HG03565 (cell line): ENCODE results near the gene FAM171A2.
"Not testable (repeated sequence)": the region's sequence is repeated elsewhere in the genome, so short reads cannot be mapped to it uniquely, and the experiment has no call there.

ENCODE experiments used
- ATAC-seq: cut with Tn5 transposase; IDR thresholded peaks from one replicate; pipeline ENCODE4 v1.9.1; 2021; ENCODE audit warnings: mild to moderate bottlenecking, moderate library complexity; ENCODE audit not compliant: unreplicated experiment

The FAM171A2 gene

DNA sequence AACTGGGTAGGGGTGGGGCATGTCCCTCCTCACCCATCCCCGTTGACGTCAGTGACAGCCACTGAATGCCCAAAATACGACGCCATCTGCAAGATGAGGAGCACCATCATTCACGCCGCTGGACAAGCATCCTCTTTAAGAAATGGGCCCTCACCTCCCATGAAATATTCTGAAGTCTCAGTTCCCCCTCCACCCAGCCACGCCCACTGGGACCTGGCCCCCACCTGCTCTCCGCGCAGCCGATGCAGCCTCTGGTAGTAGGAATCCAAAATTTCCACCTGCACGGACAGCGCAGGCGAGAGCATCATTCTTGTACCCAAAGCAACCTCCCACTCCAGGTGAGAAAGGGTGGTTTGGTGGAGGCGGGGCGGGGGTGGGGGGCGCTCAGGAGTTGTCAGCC, 20.2 kb upstream of the FAM171A2 start:
- ATAC-seq = no peak

DNA sequence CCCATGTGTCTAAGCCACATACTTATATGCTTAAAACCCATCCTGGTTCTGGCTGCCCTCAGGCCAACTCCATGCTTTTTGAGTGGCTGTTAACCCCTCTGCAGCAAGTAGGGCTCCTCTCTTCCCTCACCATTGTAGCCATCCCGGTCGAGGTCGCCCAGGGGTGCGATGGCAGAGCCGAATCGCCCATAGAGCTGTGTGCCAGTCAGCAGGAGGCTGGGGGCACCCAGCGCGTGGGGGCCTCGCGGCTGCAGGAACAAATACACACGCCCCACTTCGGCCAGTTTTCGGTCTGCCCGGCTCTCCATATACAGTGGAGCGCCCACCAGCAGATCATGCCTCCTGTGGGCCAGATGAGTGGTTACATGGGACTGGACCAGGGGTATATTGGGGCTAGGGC, 19.7 kb upstream of the FAM171A2 start:
- no peak for ATAC-seq

DNA sequence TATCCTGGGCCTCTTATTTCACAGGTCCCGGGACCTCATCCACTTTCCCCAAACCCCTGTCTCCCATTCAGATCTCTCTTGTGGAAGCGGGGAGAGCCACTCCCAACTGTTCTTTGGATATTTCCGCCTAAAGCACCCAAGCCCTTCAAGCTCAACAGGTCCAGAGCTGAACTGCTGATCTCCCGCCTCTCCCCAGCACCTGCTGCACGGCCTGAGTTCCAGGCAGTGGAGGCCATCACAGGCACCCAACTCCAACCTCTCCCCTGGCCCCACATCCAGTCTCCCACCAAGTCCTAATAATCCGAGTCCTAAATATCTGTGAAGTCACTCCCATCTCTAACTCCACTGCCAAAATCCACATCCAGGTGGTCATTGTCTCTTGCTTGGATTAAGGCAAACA, 19.3 kb upstream of the FAM171A2 start:
- ATAC-seq = no peak

DNA sequence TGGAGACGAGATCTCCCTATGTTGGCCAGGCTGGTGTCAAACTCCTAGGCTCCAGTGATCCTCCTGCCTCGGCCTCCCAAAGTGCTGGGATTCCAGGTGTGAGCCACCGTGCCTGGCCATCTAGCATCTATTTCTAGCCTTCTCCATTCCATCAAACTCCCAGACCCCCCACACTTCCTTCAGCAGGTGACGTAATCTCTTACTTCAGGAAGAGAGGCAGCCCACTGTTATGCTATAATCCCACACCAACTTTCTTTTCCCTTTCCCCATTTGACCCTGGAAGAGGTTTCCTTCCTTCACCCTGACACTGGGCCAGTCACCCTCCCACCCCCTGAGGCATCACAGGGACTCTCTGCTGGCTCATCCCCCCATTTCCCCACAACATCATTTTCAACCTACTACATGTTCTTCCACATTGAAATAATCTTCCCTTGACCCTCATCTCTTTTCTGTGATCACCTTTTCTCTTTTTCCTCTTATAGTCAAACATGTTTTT, 18.2 kb upstream of the FAM171A2 start:
- no peak for ATAC-seq

DNA sequence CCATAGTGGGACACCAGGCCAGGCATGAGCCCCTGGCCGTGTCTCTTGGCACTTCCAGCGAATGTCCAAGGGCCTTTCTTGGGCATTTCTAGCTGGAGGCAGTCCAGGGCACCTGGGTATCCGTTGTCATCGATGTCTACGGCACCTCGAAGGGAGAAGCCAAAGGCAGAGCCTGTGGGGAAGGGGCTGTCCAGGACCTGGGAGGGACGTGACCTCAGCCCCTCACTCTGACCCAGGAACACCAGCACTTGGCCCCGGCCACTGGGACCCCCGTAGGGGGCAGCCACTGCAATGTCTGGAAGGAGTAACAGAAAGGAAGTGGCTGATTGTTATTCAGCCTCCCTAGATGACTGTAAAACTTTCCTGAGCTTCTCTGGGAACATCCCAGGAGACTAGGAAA, 17.1 kb upstream of the FAM171A2 start:
- ATAC-seq = no peak

DNA sequence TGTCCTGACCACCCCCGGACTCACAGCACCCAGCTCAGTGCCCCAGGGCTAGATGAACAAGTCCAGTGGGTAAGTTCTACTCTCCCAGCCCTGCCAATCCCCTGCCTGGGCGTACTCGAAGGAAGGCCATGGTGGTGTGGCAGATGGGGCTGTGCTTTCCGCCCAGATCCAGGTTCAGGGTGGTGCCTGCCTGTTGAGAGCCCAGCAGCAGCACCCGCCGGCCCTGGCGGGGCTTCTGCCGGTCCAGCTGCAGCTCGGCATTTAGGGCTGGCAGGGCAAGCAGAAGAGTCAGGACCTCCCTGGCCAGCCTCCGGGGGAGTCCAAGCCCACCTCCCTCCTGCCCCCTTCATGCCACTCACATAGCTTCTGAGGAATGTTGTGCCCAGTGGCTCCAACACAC, 16.2 kb upstream of the FAM171A2 start:
- ATAC-seq = no peak

DNA sequence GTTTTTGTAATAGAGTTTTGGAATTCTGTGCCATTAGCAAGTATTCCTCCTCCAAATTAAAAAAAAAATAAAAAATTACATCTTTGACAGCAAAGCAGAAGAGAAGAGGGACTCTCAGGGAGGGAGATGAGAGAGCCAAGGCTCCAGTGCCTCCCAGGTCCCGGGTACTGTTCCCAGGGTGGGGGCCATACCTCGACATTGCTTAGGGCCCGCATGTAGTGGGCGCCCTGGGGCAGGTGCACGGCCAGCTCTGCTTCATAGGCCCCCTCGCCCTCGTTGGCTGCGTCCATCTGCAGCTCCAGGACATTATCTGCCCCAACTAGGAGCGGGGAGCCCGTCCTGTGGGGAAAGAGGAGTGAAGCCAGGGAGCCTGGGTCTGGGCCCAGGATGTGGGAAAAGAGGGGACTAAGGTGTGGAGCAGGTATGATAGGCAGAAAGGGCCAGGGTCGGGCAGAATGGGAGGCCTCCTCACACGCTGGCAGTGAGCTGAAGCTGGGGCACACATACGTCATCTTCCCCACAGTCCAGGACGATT, 14.6 kb upstream of the FAM171A2 start:
- ATAC-seq = no peak

DNA sequence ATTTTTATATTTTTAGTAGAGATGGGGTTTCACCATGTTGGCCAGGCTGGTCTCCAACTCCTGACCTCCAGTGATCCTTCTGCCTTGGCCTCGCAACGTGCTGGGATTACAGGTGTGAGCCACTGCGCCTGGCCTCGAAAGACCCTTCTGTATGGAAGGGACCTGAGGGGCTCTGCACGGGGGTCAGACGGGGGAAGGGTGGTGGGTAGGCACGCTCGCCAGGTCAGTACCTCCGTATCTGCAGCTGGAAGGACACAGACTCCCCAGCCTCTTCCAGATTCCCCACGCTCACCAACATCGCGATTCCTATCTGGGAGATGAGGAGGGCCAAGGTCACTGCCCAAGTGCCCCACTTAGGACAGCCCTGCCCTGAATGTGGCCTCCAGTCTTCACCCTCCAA, 13.1 kb upstream of the FAM171A2 start:
- ATAC-seq = no peak

DNA sequence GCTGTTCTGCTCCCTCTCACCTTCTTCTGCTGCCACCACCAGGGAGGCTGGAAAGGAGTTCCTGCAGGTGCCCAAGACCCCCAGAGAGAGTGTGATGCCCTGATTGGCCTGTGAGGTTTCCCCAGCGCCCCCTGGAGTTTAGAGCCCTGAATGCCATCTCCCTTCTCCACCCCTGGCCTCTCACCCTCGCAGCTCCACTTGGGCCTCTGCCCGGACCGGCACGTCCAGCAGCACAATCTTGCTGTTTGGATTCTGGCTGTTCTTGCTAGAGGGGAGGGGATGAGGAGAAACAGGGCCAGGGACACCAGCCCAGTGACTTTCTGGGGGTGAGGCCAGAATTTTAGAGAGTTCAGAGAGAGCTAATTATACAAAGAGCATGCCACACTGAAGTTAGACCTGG, 12.5 kb upstream of the FAM171A2 start:
- no peak for ATAC-seq

DNA sequence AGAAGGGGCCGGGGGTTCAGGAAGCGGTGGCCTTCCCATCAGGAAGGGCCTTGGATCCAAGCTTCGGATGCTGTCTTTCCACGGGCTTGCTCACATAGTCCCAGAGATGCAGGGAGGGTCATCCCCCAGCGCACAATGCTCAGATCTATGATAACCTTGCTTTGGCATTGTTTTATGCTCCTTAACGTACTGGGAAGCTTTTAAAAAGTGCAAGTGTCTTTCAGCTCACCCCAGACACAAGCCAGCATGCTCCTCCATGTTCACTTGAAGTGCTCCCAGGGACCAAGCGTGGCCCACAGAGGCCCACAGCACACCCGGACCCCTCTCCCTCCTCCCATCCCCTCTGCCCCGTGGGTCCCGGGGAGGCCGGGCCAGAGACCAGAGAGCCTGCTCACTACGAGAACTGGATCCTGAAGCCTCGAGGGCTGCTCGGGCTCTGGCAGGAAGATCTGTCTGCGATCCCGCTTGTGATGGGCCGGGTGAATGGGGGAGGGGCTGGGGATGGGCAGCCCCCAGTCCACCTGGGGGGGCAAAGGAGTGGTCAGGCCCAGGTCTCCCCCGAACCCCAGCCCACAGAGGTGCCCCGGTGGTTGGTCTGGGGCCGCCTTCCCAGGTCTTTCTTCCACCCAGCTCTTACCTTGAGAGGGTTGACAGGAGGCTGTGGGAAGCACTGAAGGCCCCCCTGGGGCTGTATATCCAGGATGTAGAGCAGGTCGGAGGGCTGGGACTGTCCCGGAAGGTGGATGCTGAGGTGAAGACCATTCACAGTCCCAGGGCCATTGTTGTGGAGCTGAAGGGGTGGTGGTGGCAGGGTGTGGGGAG, 11.8 kb upstream of the FAM171A2 start:
- no peak for ATAC-seq

DNA sequence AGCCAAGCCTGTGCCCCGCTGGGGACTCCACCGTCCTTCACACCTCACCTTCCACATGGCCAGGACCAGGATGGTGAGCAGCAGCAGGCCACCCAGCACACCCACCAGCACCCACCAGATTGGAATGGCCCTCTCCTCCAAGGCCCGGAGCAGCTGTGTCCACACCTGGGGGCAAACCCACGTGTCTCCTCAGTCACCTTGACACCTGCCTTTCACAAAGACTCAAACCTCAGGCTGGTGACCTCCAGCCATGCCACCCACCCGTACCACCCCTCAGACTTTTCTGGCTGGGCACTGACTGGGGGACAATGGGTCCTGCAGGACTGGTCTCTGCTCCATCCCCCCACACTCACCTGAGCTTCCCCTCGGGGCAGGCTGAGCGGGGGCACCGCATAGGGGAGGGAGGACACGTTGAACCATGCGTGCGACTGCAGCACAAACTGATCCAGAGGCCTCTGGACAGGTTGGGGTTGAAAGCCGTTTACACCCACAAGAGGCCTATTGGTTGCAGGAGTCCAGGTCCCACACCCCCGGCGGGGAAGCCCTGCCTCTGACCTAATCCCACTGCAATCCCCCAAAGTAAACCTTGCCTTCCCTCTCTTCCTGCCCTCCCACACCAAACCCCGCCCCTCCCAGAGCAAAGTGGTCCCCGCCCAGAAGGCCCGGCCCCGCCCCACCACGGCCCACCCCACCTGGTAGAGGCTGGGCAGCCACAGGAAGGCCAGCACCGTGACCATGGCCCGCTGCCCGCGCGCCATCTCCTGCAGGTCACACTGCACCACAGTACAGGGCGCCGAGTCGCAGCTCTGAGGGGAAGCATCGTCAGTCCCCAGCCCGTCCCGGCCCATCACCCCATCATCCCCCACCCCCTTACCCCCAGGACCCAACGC, 10.9 kb upstream of the FAM171A2 start:
- no peak for ATAC-seq

DNA sequence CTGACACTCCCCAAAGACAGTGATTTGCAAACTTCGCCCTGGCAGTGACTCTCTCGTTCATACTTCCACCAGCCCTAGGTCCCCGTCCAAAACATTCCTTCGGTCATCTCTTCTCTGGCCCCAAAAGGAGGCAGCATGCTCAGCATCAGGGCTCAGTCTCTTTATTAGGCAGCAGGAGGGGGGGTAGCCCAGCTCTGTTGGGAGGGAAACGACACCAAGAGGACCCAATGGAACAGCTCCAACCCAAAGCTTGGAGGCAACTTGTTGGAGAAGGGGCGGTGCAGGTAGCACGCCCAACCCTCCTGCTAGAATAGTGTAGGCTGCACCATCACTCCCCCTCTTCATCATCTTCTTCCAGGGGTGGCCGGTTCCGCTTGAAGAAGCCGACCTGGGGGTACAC, 8.4 kb upstream of the FAM171A2 start:
- no peak for ATAC-seq

DNA sequence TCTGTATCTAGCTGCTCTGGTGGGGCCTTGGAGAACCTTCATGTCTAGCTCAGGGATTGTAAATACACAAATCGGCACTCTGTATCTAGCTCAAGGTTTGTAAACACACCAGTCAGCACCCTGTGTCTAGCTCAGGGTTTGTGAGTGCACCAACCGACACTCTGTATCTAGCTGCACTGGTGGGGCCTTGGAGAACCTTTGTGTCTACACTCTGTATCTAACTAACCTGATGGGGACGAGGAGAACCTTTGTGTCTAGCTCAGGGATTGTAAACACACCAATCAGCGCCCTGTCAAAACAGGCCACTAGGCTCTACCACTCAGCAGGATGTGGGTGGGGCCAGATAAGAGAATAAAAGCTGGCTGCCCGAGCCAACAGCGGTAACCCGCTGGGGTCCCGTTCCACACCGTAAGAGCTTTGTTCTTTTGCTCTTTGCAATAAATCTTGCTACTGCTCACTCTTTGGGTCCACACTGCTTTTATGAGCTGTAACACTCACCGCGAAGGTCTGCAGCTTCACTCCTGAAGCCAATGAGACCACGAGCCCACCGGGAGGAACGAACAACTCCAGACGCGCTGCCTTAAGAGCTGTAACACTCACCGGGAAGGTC, 5.9 kb upstream of the FAM171A2 start:
- ATAC-seq = not testable (repeated sequence)

DNA sequence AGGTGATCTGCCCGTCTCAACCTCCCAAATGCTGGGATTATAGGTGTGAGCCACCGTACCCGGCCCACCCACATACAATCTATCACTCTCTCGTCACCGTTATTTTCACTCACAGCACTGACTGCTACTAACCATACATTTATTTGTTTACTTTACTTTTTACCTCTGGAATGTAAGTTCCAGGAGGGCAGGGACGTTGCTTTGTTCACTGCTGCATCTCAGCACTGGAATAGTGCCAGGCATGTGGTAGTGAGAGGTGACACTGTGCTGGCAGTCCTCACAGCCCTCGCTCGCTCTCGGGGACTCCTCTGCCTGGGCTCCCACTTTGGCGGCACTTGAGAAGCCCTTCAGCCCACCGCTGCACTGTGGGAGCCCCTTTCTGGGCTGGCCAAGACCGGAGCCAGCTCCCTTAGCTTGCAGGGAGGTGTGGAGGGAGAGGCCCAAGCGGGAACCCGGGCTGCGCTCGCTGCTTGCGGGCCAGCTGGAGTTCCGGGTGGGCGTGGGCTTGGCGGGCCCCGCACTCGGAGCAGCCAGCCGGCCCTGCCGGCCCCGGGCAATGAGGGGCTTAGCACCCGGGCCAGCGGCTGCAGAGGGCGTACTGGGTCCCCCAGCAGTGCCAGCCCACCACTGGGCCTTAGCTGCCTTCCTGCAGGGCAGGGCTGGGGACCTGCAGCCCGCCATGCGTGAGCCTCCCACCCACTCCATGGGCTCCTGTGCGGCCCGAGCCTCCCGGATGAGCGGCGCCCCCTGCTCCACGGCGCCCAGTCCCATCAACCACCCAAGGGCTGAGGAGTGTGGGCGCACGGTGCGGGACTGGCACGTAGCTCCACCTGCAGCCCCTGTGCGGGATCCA, 5.0 kb upstream of the FAM171A2 start:
- ATAC-seq = not testable (repeated sequence)

DNA sequence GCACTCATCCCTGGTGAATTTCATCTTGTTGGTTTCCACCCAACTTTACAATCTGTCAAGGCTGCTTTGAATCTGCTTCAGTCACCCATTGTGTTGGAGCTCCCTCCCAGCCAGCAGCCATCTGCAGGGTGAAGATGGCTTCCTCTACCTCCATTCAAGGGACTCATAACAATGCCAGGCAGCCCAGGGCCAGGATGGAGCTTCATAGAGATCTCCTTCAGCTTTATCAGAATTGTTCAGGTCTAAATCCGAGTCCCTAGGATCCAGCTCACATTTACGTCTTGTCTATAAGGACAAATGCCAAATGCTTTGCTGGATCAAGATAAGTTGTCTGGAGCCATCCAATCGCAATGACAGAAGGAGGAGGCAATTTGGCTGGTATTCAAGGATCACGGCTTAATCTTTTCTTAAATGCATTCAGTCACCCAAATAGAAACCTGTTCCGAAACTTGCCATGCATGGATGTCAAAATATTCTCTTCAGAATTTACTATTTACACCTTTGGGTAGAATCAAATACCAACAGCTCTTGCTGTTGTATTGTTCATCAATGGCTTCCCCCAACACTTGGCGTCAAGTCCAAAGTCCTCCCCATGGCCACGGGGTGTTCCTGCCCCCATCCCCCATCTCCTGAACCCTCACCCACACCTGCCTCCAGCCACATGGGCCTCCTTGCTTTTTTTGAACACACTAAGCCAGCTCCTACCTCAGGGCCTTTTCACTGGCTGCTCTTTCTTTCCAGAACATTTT, 3.8 kb upstream of the FAM171A2 start:
- no peak for ATAC-seq

DNA sequence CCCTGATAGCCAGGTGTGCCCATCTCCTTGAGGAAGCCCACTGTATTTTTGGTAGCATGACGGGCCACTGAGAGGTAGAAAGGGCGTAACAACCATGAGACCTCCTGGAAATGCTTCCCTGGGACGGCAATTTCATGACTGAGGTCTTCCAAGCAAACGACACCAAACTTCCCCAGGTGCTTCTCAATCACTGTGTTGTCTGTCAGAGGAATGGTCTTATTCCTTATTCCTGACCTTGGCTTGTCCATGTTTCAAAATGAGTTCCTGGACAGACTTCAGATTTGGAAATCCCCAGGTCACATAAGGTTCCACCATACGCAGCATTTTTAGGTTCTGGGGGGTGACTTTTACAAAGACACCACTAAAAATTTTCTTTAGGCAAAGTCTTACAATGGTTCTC, 1.4 kb upstream of the FAM171A2 start:
- not testable (repeated sequence) for ATAC-seq

DNA sequence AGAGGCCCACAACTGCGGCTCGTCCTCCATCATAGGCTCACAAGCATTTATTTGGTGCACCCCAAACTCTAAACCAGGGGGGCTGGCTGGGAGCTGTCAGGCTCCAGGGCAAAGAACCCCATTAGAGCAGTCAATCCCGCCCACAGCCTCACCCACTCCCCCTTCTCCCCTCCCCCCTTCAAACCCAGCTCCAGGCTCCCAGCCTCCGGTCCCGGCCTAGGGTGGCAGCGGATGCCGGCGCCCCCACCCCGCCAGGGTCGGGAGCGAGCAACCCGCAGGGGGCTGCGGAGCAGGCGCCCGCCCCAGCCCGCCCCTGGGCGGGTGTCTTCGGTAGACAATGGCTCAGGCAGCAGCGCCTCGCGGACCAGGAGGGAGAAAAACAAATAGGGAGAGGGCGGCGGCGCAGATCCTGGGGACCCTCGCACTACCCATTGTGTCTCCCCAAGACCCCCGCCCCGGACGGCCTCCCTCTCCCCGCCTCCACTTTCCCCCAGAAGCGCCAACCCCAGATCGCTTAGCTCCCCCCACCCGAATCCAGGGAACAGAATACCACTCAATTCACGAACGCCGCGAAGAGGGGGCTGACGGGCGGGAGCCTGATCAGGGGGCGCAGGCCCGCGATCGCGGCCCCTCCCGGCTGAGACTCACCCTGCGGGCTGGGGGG, 572 bp downstream of the FAM171A2 start:
- no peak for ATAC-seq

DNA sequence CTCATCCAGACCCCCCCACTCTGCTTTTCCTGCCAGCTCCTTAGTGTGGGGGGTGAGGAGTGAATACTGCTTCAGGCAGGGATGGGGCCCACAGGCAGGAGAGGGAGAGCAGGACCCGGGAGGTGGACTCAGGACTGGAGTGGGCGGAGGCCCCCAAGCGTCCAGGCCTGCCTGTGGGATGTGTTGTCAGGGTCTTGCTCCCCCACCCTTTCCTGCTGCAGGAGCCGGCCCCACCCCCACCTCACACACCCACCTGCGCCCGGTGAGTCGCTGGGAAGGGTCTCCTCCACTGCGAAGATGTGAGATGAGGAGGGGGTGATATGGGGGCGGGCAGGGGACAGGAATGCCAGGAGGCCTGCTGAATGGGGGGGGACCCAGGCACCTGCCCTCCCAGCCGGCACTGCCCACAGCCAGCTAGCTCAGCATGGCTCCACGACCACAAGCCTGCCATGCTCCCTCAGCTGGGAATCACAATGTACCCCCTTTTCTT, 1.1 kb downstream of the FAM171A2 start:
- ATAC-seq = no peak
